8988T (cell line): ENCODE results near the gene CCNQ.
A peak's percentile ranks its signal among the peaks of the same experiment; 100 is the strongest.

Experiments used
- DNase-seq: peaks from one replicate; pipeline ENCODE4 v3.0.0; 2011

CCNQ gene

DNA sequence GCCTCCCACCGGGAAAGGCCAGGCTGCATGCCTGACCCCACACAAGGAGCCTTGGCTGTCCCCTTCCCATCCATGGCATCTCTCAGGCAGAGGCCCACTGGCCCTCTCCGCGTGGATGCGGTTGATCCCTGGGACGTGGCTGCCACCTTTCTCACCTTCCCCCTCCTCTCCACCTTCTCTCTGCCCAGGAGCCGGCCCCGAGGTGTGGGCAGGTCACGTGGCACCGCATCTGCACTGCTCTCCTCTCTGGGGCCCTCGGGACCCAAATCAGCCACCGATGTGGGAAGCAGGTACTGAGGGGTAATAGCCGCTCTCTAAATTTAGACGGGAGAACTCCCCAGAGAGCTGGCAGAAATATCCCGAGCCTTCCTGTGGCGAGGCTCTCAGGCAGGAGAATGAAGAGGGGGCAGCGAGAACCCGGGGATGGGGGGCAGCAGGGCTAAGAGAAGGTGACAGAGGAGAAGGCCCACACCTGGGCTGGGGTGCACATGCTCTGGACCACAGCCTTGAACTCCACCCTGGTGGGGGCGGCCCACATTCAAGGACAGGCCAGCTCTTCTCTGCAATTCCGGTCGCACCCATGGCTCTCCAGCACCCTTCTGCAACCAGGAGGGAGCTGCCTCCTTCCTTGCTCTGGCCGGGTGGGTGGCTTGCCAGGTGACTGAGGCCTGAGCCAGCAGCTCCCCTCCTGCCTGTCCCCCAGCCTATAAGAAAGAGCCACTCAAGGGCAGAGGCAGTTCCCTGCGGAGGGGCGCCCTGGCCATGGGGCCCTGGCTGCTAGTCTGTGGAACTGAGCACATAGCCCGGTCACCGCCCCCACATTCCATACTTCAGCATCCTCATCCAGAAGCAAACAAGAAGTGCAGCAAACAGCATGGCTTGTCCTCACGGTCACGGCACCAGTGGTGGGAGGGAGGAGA, 38.4 kb upstream of the CCNQ start:
- DNase-seq = no peak

DNA sequence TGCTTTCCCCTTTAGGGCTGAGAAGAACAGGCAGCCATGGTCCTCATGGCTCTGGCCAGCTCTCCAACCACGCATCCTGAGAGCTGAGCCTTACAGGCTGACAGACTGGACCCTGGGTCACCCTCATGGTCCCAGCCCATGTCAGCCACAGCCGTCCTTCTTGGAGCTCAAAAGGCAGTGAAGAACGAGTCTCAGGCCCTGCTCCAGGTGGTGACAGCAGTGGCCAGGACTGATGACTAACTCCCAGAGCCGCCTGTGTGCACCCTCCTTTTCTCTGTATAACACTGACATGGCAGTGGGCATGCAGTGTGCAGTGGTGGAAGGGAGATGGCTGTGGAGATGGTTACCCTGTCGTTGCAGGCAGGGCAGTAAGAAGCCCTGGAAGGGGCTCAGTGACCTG, 37.8 kb upstream of the CCNQ start:
- no peak for DNase-seq

DNA sequence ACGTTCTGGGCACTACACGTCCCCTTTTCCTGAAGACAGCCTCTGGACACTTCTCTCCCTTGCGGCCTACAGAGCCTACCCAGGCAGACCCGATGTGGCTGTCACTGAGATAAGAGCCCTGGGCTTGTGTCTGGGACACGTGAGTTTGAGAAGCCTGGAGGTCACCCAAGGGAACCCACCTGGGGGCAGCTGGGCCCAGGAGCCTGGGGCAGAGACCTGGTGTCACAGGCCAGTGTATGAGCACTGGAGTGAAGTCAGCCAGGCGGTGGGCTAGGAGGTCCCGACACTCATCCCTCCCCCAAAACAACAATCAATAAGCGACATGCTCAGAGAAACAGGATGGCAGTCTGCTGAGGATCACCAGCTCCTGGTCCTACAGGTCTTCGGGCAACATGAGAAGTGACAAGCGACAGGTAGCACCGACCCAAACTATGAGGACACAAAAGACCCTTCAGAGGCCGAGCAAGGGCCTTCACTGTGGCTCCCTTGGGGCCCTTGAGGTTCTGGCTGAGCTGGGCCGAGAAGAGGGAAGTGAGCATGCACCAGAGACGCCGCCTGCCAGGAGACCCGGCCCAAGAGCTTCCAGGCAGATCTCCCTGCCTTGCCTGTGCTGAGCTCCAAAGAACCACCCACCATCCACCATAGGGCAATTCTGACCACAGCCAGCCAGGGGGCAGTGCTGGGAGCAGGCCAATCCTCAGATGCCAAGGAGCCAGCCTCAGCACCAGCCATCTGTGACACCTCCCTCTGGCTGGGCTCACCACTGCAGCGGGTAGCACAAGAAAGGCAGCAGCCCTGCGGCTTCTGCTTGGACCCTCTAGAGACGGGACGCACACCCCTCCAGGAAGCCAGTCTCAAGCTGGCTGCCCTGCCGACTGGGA, 37.1 kb upstream of the CCNQ start:
- DNase-seq = peak; percentile 95

DNA sequence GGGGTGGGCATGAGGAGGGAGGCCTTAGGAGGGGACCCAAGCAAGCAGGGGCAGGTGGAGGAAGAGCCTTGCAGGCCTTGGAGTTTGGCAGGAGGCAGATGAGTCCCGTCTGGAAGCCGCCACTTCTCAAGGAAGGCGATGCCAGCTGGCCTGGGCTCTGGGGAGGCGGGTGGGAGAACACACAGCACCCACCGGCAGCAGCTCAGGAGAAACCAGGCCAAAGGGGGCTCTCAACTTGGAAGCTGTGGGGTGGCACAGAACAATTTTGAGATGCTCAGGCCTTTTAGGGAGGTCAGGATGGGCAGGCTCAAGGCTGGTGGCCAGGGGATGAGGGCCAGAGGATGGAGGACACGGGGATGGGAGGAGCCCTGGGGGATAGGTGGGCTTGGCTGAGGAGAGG, 36.4 kb upstream of the CCNQ start:
- DNase-seq = no peak

DNA sequence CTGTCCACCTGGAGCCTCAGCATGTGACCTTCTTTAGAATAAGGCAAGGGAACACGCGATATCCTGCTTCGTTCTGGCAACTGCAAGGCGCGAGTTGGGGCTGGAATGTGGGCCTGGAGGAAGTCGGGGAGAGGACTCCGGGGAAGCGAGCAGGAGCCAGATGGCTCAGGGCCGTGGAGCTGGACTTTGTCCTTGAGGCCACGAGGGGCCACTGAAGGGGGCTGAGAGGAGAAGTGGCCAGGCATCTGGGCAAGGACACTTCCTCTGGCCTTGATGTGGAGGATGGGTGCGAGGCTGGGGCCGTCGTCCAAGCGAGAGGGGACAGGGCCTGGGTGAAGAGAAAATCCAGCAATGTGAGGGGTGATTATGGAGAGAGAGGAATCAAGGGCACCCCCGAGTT, 35.9 kb upstream of the CCNQ start:
- DNase-seq = no peak

DNA sequence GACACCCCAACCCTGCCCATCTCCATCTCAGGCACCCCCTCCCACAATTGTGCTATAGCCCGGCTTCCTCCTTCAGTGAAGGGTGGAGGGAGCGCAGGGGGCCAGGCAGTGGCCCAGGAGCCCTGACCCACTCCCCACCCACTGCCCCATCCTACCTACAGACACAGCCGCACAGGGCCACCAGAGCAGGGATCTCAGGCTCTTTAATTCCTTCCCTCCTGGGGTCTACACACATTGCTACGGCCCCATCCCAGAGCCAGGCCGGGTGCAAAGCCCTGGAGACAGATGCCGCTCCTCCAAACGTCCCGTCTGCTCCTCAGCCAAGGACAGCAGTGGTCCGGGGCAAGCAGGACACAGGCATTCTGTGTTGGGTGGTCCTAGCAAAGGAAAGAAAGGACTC, 35.3 kb upstream of the CCNQ start:
- DNase-seq = no peak

DNA sequence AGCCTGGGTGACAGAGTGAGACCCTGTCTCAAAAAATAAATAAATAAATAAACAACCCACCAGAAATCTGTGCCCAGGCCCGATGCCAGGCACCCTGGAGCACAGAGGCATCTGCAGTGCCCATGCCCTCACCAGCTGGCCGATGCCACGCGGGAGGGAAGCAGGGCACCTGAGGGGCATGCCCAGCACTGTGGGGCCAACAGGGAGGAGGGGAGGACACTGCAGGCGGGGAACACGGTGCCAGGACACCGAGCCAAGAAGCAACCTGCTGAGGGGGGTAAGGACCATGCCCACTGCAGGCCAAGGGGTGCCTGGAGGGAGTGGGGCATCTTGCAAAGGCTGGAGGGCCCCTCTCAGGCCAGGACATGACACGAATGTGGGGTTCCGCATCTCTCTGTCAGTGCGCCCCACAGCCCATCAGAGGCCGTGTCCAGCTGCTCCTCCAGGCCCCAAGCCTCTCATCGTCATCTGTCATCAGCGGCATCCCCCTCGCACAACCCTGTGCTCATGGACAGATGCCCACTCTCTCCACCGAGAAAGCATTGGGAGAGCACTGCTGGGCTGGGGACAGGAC, 34.8 kb upstream of the CCNQ start:
- DNase-seq = no peak

DNA sequence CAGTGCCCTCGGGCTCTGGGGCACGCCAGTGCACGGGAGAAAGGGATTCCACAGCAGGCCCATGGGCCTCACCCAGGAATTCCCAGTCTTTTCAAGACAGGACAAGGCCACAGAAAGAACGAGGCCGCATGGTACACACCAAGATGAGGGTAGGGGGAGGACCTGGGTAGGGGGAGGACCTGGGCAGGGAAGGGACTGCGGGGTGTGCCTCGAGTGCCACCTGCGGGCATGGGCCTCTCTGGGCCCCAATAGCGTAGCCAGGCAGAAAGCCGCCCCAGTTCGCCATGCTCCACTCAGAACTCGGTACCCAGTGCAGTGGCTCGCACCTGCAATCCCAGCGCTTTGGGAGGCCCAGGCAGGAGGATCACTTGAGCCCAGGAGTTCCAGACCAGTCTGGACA, 34.1 kb upstream of the CCNQ start:
- DNase-seq = no peak

DNA sequence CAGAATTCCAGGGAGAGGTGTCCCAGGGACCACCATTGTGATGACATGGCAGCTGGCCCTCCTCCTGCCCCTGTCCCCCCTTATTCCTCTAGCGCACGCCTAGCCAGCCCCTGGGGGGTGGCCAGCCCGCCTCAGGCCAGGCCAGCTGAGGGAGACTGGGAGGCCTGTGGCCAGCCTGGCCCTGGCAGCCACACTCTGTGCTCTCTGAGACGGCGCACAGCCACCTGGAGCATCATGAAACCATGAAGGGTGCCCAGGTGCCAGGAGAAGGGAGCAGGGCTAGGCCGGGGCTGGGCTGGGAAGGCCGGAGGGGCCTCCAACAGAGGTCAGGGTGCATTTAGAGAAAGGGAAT, 33.6 kb upstream of the CCNQ start:
- no peak for DNase-seq

DNA sequence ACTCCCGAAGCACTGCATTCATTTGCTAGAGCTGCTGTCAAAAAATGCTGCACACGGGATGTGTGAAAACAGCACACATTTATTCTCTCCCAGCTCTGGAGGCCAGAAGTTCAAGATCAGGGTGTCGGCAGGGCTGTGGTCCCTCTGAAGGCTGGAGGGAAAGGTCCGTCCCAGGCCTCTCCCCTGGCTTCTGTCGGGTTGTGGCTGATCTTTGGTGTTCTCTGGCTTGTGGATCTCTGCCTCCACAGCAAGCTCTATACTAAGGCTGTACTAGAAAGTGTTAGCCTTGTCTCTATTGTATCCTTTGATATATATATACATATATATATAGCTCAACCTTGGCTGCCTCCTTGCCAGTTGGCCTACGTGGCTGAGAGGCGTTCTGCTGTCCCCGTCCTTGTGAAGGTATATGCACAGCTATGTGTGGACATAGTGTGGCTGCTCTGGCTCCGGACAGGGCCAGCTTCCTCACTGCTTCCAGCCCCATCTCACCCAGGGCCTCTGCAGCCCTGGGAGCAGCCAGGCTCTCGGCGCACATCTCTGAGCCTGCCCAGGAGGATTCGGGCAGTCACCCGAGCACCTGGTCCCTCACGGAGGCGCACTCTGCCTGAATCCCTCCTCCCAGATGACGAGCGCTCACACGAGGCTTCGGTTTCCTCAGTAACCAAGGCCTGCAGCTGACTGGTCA, 33.1 kb upstream of the CCNQ start:
- DNase-seq = no peak

DNA sequence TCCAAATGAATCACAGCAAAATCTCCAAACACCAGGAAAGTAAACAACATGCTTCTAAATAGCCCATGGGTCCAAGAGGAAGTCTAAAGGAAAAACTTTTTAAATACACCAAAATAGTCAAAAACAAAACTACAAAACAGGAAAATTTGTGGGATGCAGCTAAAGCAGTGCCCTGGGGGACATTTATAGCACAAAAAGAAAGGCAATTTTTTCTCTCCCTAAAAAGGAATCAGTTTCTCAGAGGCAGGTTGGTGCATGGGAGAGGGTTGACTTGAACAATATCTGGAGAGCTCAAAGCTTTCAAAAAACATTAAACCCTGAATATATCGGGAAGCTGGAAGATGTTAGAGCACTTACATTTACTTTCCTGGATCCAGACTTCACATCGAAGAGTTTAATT, 32.4 kb upstream of the CCNQ start:
- DNase-seq = no peak

DNA sequence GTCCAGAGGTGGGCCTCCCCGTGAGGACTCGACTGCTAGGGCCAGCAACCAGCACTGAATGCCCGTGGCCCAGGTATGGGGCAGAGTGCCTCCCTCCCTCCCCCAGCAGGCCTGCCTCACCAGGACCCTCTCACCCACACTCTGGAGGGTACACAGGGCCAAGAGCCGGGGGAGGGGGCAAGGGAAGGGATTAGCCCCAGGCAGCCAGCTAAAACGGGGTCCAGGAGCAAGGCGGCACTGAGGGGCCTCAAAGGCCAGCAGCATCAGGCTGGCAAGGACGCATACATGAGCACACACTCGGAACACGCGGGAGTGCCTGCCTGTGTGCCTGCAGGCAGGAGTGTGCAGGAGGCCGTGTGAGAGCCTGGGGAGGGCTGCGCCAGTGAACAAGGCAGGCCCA, 29.7 kb upstream of the CCNQ start:
- DNase-seq = no peak

DNA sequence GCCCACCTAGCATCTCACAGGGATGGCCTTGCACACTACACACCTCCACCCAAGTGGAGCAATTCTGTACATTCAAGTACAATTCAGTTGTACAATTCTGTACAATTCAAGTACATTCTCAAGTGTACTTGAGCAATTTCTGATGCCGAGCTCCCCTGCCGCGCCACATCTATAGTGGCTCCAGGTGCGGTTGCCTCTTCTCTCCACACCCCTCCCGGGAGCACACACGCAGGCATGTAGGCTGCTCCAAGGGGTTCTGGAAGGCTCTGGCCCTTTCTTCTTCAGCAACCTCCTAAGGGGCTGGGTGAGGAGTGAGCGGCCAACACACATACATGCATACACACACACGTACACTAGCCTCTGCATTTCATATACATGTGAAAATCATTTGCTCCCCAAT, 29.2 kb upstream of the CCNQ start:
- DNase-seq = no peak

DNA sequence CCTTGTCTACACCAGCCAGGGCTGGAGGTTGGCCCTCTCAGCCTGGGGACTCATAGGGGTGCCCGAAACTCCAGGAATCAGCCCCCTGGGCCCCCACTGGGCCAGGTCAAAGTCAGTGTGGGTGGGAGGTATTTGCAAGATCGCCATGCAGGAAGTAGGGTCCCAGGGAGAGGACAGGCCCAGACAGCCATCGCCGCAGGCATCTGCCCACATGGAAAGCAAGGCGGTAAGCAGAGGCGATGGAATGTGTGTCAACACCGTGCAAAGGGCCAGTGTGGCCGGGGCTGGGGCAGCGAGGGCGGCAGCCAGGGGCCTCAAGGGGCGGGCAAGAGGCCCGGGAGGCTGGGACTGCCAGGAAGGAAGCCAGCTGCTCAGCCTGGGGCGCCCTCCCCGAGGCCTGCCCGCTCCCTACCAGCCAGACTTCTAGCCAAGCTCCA, 28.8 kb upstream of the CCNQ start:
- DNase-seq = no peak

DNA sequence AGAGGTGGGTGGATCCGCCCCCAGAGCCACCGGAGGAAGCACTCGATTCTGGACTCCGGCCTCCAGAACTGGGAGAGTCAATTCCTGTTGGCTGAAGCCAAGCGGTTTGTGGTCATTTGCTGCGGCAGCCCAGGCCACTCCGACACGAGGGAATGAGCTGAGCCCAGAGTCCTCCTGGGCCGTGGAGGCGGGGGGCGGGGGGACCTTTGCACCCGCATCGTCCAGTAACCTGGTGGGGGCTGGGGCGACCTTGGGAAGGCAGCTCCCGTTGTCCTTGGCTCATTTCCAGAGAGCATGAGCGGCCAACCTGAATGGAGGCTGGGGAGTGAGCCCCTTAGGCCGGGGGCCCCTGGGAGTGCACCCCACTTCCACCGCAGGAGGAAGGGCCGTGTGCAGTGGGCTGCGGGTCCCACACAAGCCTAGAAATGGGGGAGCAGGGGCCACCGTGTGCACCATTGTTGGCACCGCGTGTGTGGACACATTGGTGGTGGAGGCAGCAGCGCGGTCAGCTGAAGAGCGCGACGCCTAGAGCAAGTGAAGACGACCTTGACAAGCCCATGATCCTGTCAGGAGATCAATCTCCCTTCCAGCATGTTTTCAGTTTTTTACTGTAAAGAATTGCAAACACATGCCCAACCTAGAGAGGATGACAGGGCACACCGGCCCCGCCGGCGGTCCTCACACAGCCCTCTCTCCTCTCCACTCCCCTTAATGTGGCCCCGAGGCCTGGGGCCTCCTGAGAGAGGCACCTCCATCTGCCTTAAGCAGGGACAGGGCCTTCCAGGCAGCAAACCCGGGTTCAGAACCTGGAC, 28.1 kb upstream of the CCNQ start:
- no peak for DNase-seq

DNA sequence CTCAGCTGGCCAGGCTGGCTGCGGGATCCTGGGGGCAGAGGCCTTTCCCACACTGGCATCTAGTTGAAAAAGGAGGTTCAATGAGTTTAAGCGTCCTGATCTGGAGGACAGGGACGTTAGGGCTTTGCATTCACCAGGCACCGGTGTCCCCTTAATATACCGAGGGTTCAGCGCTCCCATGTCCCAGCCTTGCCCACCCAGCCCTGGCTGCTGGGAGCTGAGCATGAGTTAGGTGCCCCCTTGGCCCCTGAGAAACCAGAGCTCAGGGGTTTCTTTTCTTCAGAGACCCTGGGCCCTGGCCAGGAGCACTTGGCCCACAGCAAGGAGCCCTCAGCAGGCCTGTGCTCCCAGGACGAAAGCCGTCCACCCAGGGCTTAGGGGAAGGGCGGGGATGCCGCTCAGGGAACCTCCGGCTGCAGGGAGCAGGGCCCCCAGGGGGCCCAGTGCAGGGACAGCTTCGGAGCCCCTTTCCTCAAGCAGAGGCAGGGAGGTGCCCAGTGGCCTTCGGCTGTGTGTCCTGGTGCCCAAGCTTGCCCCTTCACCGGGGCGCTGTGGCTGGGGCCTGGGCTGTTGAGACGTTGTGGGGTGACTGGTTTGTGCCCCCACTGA, 27.2 kb upstream of the CCNQ start:
- DNase-seq = no peak

DNA sequence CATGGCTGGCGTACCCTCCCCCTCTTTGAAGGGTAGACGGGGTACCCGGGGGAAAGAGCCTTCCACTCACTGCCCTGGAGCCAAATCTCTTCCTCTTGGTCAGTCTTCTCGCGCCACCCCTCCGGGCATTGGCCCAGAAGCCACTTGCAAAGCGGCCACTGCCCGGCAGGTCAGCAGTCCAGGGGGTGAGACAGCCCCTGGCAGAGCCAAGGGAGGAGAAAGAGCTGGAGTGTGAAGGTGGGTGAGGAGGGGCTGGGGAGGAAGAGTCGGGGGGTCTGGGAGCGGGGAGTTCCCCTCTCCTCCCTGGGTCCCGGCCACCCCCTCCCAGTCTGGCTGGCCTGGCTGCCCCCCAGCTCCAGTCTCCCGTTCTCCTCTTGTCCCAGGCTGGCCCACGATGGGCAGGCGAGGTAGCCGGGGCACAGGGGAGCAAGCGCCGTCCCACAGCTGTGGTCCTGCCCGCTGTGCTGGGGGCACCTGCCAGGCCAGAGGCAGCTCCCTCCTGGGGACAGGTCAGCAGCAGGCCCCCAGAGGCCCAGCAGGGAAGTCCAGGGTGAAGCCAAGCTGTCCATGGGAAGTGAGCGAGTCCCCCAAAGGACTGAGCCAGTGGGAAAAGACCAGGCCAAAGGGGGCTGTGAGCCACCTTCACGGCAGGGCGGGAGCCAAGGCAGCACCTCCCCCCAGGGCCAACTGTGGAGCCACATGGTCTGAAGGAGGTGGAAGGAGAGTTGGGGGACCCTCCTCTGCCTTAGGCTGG, 26.5 kb upstream of the CCNQ start:
- DNase-seq = no peak

DNA sequence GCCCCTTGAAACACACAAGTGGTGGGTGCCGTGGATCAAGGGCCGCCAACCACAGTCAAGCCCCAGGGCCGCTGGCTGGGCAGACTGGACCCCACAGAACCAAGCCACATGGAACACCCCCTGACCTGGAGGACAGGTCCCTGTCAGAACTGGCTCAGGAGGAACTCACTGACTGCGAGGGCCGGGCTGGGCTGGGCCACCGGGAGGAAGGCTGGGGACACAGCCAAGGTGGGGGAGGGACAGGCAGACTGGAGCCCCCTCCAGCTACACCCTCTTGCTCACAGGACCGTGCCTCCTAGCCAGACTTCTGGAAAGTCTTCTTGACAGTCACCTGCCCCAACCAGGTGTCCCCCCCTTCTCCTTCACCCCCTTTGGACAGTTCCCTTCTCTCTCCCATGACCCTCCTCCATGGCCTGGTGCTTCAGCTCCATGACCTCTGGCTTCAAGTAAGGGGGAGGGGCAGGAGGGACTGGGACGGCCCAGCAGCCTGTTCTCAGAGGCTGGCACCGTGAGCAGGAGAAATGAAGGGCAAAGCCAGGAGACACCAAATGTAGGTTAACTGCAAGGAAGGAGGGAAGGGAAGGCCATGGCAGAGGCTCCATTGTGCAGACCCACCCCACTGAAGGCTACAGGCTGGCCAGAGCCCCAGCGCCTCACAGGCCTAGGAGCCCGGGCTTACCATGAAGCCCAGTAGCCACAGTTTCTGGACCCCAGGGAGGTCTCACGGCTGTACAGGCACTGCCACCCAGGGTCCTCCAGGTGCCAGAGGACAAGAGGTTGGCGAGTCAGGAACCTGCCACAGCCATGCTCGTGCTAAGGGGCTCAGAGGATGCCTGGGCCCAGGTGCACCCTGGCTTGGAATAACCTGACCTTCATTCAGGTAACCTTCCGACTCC, 25.5 kb upstream of the CCNQ start:
- DNase-seq = no peak

DNA sequence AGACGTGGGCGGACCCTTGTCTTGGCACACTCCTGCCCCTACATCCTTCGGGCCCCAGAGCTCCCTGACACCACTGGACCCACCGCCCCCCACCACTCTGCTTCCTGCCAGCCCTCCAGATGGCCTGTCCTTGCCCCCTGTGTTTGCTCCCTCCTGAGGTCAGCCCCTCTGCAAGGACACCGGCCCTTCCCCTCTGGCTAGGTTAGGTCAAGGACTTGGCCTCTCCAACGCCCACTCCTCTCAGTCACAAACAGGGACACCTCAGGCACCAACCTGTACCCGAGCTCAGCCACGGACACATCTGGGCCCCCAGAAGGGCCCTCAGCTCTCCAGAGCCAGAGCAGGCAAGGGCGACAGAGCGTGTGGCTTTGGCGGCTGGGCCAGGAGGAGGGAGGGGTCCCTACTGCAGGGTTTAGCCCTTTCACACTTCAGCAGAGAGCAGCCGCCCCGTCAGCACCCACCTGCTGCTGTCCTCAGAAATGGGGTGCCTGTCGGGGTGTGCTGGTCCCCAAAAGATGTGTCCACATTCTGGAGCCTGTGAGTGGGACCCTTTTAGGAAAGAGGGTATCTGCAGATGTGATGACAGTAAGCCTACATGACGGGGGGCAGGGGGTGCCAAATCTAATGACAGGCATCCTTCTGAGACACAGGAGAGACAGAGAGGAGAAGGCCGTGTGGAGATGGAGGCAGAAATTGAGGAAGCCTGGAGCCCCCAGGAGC, 24.5 kb upstream of the CCNQ start:
- no peak for DNase-seq
